Epithelial cell of proximal tubule (primary cell): Measurements from ENCODE around the gene MDP1. TPM values are rescaled to one million over a fixed set of nuclear protein-coding genes. Genes with fewer than 3 reads are reported as not detected.
"Not testable (repeated sequence)": the region's sequence is repeated elsewhere in the genome, so short reads cannot be mapped to it uniquely, and the experiment has no call there.

ENCODE experiments used
- DNase-seq: peaks from one replicate; pipeline ENCODE4 v3.0.0-alpha.2; 2011; ENCODE audit warnings: low read depth
- H3K4me3 ChIP-seq: 2 replicates; pipeline ENCODE4 v1.5.1; 2011; ENCODE audit warnings: low read depth, mild to moderate bottlenecking, low read length
- total RNA-seq: library from RNA; depleted of rRNA; stranded (reverse); fragments of >200 nt; gene quantifications from 2 replicates; pipeline ENCODE4 v1.2.3, GENCODE V29; 2015
- TF ChIP-seq, protein P1 (sequence below): conservative IDR thresholded peaks from 2 replicates; pipeline ENCODE4 v1.5.1; 2012; ENCODE audit warnings: low read depth, mild to moderate bottlenecking, low read length

MDP1 gene
- total RNA-seq, 1 donor from 2014 or later, result 26.1 TPM

- TF ChIP-seq, protein P1, sequence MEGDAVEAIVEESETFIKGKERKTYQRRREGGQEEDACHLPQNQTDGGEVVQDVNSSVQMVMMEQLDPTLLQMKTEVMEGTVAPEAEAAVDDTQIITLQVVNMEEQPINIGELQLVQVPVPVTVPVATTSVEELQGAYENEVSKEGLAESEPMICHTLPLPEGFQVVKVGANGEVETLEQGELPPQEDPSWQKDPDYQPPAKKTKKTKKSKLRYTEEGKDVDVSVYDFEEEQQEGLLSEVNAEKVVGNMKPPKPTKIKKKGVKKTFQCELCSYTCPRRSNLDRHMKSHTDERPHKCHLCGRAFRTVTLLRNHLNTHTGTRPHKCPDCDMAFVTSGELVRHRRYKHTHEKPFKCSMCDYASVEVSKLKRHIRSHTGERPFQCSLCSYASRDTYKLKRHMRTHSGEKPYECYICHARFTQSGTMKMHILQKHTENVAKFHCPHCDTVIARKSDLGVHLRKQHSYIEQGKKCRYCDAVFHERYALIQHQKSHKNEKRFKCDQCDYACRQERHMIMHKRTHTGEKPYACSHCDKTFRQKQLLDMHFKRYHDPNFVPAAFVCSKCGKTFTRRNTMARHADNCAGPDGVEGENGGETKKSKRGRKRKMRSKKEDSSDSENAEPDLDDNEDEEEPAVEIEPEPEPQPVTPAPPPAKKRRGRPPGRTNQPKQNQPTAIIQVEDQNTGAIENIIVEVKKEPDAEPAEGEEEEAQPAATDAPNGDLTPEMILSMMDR, result no peak
- no peak overlapping the region for H3K4me3 ChIP-seq
- DNase-seq, result no peak
These were observed 10.6 kb upstream of the MDP1 start for GRCh38 chr14:24226473-24226872.

DNA sequence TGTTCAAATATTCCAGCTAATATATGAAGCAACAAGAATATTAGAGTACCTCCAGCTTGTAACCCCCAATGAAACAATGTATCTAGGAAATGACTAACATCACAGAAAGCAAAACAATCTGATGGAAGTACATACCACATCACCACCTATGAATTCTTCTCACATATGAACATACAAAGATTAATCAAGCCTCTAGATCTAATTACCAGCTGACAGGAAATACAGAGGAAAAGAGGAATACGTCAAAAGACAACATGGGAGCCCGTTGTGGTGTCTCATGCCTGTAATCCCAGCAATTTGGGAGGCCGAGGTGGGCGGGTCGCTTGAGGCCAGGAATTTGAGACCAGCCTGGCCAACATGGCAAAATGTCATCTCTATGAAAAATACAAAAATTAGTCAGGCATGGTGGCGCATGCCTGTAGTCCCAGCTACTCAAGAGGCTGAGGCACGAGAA, 8.8 kb upstream of the MDP1 start:
- TF ChIP-seq, protein P1, result no peak
- no peak overlapping the region for H3K4me3 ChIP-seq
- DNase-seq, result no peak

DNA sequence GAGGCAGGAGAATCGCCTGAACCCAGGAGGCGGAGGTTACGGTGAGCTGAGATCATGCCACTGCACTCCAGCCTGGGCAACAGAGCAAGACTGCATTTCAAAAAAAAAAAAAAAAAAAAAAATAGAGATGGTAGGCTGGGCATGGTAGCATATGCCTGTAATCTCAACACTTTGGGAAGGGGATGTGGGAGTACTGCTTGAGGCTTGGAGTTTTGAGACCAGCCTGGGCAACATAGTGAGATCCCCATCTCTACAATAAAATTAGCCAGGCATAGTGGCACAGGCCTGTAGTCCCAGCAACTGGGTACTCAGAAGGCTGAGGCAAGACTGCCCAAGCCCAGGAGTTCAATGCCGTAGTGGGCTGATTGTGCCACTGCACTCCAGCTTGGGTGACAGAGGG, 7.1 kb upstream of the MDP1 start:
- H3K4me3 ChIP-seq, DNase-seq: not testable (repeated sequence)

- TF ChIP-seq, protein P1, result no peak
- H3K4me3 ChIP-seq, result no peak overlapping the region
- no peak for DNase-seq
These were observed 3.7 kb upstream of the MDP1 start for GRCh38 chr14:24219521-24219920.

DNA sequence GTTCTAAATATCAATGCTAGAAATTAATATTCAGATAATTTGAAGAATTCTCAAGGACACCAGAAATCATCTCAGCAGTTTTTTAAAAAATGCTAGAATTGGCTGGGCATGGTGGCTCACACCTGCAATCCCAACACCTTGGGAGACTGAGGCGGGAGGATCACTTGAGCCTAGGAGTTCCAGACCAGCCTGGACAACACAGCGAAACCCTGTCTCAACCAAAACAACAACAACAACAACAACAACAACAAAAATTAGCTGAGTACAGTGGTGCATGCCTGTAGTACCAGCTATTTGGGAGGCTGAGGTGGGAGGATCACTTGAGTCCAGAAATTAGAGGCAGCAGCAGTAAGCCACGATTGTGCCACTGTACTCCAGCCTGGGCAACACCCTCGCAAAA, 3.2 kb upstream of the MDP1 start:
- TF ChIP-seq, protein P1, result no peak
- no peak for DNase-seq
- no peak overlapping the region for H3K4me3 ChIP-seq

- H3K4me3 ChIP-seq, DNase-seq: not testable (repeated sequence)
These were observed 1.0 kb upstream of the MDP1 start for GRCh38 chr14:24216876-24217275.

GRCh38 chr14:24216345-24216699, 456 bp upstream of the MDP1 start:
- peak overlapping the region; percentile 86 for H3K4me3 ChIP-seq
- TF ChIP-seq, protein P1, result no peak
- no peak for DNase-seq

- TF ChIP-seq, protein P1, result no peak
- no peak for DNase-seq
These were observed 1.8 kb downstream of the MDP1 start for GRCh38 chr14:24213866-24214662.

More at GRCh38 chr14:24213866-24214662, 1.8 kb downstream of the MDP1 start:
- peak overlapping the region; percentile 86 for H3K4me3 ChIP-seq
